DOHH2 (cell line): Measurements from ENCODE around the gene CELF5.

Source experiments
- H3F3A ChIP-seq: fragments of 200-600 bp; sonication (generic), shearing (Covaris generic); 2 replicates; pipeline ENCODE4 v1.6.0; 2016; ENCODE audit warnings: antibody characterized with exemption, mild to moderate bottlenecking; ENCODE audit not compliant: control insufficient read depth, insufficient read depth
- H3K27ac ChIP-seq: fragments of 200-600 bp; sonication (generic); 2 replicates; pipeline ENCODE4 v1.5.1; 2014; ENCODE audit warnings: low read depth, mild to moderate bottlenecking, low read length, moderate library complexity
- H3K27me3 ChIP-seq: fragments of 200-600 bp; sonication (generic); 2 replicates; pipeline ENCODE4 v1.6.1; 2014; ENCODE audit warnings: mild to moderate bottlenecking, low read length, mixed read lengths; ENCODE audit not compliant: control insufficient read depth
- H3K36me3 ChIP-seq: fragments of 200-600 bp; sonication (generic); 2 replicates; pipeline ENCODE4 v1.6.1; 2014; ENCODE audit warnings: mild to moderate bottlenecking, low read length, moderate library complexity, mixed read lengths; ENCODE audit not compliant: control insufficient read depth
- H3K4me1 ChIP-seq: fragments of 200-600 bp; sonication (generic); 2 replicates; pipeline ENCODE4 v1.6.1; 2014; ENCODE audit warnings: mild to moderate bottlenecking, low read length, mixed read lengths; ENCODE audit not compliant: control insufficient read depth
- H3K4me2 ChIP-seq: fragments of 200-600 bp; sonication (generic); 2 replicates; pipeline ENCODE4 v1.6.0; 2014; ENCODE audit warnings: mild to moderate bottlenecking, low read length, moderate library complexity
- H3K4me3 ChIP-seq: fragments of 200-600 bp; sonication (generic); 2 replicates; pipeline ENCODE4 v1.5.1; 2014; ENCODE audit warnings: mild to moderate bottlenecking, low read length, mixed read lengths
- H3K79me2 ChIP-seq: fragments of 200-600 bp; sonication (generic); 2 replicates; pipeline ENCODE4 v1.6.1; 2014; ENCODE audit warnings: mild to moderate bottlenecking, low read length, mixed read lengths; ENCODE audit not compliant: control insufficient read depth
- H3K9me2 ChIP-seq: fragments of 200-600 bp; sonication (generic); replicated peaks from 2 replicates; pipeline ENCODE4 v1.6.1; 2014; ENCODE audit warnings: mild to moderate bottlenecking, low read length, mixed read lengths; ENCODE audit not compliant: control insufficient read depth
- H3K9me3 ChIP-seq: fragments of 200-600 bp; sonication (generic); 2 replicates; pipeline ENCODE4 v1.6.1; 2014; ENCODE audit warnings: antibody characterized with exemption, low read length, mixed read lengths; ENCODE audit not compliant: control insufficient read depth, insufficient read depth
- H4K20me1 ChIP-seq: fragments of 200-600 bp; sonication (generic); 2 replicates; pipeline ENCODE4 v1.6.0; 2014; ENCODE audit warnings: low read depth, mild to moderate bottlenecking, antibody characterized with exemption, low read length, moderate library complexity; ENCODE audit not compliant: control insufficient read depth, insufficient read depth
- CTCF ChIP-seq: fragments of 200-600 bp; sonication (generic); IDR thresholded peaks from one replicate; pipeline ENCODE4 v1.5.1; 2014; ENCODE audit warnings: antibody characterized with exemption, mild to moderate bottlenecking, low read depth, low read length; ENCODE audit not compliant: poor library complexity, severe bottlenecking
- EZH2phosphoT487 ChIP-seq: fragments of 200-600 bp; sonication (generic); IDR thresholded peaks from 2 replicates; pipeline ENCODE4 v1.6.1; 2017; ENCODE audit warnings: borderline replicate concordance, mild to moderate bottlenecking, antibody characterized with exemption, low read length, moderate library complexity, mixed read lengths

Gene CELF5

GRCh38 chr19:3268326-3268725, 43.9 kb downstream of the CELF5 start:
- no peaks in the 10 kb centered on the region for H3K9me2 ChIP-seq
- H3K27me3 ChIP-seq = no peaks in the 10 kb centered on the region
- TF ChIP-seq CTCF = no peak
- TF ChIP-seq EZH2phosphoT487 = no peak
- H3K27ac ChIP-seq = no peak overlapping the region
- H3K4me3 ChIP-seq = no peak overlapping the region
- no peaks in the 10 kb centered on the region for H3K4me1 ChIP-seq
- no peak overlapping the region for H3K4me2 ChIP-seq
- no peaks in the 10 kb centered on the region for H4K20me1 ChIP-seq
- H3K36me3 ChIP-seq = no peaks in the 10 kb centered on the region
- no peaks in the 10 kb centered on the region for H3K79me2 ChIP-seq
- no peaks in the 10 kb centered on the region for H3F3A ChIP-seq
- no peaks in the 10 kb centered on the region for H3K9me3 ChIP-seq

- TF ChIP-seq CTCF = no peak
- TF ChIP-seq EZH2phosphoT487 = no peak
- no peaks in the 10 kb centered on the region for H3K9me2 ChIP-seq
- H4K20me1 ChIP-seq = no peaks in the 10 kb centered on the region
- no peaks in the 10 kb centered on the region for H3K79me2 ChIP-seq
- H3K27me3 ChIP-seq = no peaks in the 10 kb centered on the region
- no peak overlapping the region for H3K4me2 ChIP-seq
- no peaks in the 10 kb centered on the region for H3F3A ChIP-seq
- no peak overlapping the region for H3K27ac ChIP-seq
- no peaks in the 10 kb centered on the region for H3K9me3 ChIP-seq
- H3K4me1 ChIP-seq = no peaks in the 10 kb centered on the region
- no peak overlapping the region for H3K4me3 ChIP-seq
- H3K36me3 ChIP-seq = no peaks in the 10 kb centered on the region
Observed at GRCh38 chr19:3268763-3269162, 44.3 kb downstream of the CELF5 start.

- H3K79me2 ChIP-seq = no peaks in the 10 kb centered on the region
- no peaks in the 10 kb centered on the region for H3K9me2 ChIP-seq
- H4K20me1 ChIP-seq = no peaks in the 10 kb centered on the region
- no peaks in the 10 kb centered on the region for H3K9me3 ChIP-seq
- TF ChIP-seq CTCF = no peak
- TF ChIP-seq EZH2phosphoT487 = no peak
- no peak overlapping the region for H3K27ac ChIP-seq
- H3F3A ChIP-seq = no peaks in the 10 kb centered on the region
- H3K4me3 ChIP-seq = no peak overlapping the region
- H3K4me2 ChIP-seq = no peak overlapping the region
- H3K27me3 ChIP-seq = no peaks in the 10 kb centered on the region
- H3K4me1 ChIP-seq = peaks cover 8% of the 10 kb centered on the region
- H3K36me3 ChIP-seq = no peaks in the 10 kb centered on the region
Observed at GRCh38 chr19:3269916-3270671, 45.6 kb downstream of the CELF5 start.
